ENCODE results near the gene ZNHIT2.

Gene ZNHIT2

DNA sequence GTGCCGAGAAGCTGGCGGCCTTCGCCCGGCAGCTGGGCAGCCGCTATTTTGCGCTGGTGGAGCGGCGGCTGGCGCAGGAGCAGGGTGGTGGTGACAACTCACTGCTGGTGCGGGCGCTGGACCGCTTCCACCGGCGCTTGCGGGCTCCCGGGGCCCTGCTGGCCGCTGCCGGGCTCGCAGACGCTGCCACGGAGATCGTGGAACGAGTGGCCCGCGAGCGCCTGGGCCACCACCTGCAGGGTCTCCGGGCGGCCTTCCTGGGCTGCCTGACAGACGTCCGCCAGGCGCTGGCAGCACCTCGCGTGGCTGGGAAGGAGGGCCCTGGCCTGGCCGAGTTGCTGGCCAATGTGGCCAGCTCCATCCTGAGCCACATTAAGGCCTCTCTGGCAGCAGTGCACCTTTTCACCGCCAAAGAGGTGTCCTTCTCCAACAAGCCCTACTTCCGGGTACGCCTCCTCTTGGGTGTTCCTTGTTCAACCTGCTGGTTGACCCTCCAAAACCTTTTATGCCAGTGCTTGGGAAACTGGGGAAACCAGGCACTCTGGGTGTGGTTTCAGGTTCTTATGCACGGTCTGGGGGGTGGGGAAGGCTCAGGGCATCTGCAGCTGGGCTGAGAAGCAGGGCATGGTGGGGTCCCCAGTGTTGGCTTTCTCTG lies 8.9 kb downstream of the ZNHIT2 start:
- Histone ChIP-seq H3K4me3 (no peak overlapping the region), H3K27ac (no peak overlapping the region)
- TF ChIP-seq, protein P1, sequence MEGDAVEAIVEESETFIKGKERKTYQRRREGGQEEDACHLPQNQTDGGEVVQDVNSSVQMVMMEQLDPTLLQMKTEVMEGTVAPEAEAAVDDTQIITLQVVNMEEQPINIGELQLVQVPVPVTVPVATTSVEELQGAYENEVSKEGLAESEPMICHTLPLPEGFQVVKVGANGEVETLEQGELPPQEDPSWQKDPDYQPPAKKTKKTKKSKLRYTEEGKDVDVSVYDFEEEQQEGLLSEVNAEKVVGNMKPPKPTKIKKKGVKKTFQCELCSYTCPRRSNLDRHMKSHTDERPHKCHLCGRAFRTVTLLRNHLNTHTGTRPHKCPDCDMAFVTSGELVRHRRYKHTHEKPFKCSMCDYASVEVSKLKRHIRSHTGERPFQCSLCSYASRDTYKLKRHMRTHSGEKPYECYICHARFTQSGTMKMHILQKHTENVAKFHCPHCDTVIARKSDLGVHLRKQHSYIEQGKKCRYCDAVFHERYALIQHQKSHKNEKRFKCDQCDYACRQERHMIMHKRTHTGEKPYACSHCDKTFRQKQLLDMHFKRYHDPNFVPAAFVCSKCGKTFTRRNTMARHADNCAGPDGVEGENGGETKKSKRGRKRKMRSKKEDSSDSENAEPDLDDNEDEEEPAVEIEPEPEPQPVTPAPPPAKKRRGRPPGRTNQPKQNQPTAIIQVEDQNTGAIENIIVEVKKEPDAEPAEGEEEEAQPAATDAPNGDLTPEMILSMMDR (IDR thresholded peaks at IDR 0.05): no peak
- DNase-seq (ENCODE audit: low spot score): no peak

DNA sequence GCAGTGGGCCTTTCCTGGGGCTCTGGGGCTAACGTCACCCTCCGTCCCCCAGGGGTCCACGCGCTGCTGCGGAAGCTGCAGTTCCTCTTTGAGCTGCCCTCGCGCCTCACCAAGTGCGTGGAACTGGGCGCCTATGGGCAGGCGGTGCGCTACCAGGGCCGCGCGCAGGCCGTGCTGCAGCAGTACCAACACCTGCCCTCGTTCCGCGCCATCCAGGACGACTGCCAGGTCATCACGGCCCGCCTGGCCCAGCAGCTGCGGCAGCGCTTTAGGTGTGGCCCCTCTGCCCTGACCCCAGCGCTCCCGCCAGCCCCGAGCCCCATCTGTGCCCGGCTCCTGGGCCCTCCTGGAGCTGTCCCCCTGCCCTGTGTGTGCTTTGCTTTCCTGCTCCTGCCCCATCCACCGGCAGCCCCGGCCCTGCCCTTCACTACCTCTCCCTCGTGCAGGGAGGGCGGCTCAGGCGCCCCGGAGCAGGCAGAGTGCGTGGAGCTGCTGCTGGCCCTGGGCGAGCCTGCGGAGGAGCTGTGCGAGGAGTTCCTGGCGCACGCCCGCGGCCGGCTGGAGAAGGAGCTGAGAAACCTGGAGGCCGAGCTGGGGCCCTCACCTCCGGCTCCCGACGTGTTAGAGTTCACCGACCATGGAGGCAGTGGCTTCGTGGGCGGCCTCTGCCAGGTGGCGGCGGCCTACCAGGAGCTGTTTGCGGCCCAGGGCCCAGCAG lies 9.6 kb downstream of the ZNHIT2 start:
- no peak for DNase-seq (ENCODE audit: low spot score)
- Histone ChIP-seq H3K27ac (no peak overlapping the region), H3K4me3 (no peak overlapping the region)
- TF ChIP-seq, protein P1 (IDR thresholded peaks at IDR 0.05): no peak

- Histone ChIP-seq H3K4me3 (no peak overlapping the region), H3K27ac (no peak overlapping the region)
- TF ChIP-seq, protein P1 (IDR thresholded peaks at IDR 0.05): no peak
- no peak for DNase-seq (ENCODE audit: low spot score)
Measured at GRCh38 chr11:65107078-65107477, 10.4 kb downstream of the ZNHIT2 start.

- Histone ChIP-seq H3K4me3 (no peak overlapping the region), H3K27ac (no peak overlapping the region)
- no peak for DNase-seq (ENCODE audit: low spot score)
- TF ChIP-seq, protein P1 (IDR thresholded peaks at IDR 0.05): no peak
Measured at GRCh38 chr11:65104628-65105027, 12.9 kb downstream of the ZNHIT2 start.

DNA sequence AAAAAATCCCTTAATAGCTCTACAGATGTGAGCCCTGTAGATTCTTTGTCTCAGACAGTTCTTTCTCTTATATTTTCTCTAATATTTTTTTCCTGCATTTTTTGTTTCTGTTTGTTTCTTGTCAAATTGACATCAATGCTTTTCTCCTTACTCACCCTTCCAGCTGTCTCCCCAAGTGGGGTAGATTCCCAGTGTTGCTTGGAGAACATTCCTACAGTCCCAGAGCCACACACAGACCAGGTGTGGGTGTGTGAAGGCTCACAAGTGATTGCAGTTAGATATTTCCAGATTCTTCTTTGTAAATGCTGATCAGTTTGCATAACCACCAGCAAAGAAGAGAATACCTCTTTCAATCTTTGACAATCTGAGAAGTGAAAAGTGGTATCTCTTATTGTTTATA lies 14.0 kb downstream of the ZNHIT2 start:
- TF ChIP-seq, protein P1 (IDR thresholded peaks at IDR 0.05): no peak
- no peak overlapping the region for H3K27ac ChIP-seq
- DNase-seq (ENCODE audit: low spot score): no peak
- no peak overlapping the region for H3K4me3 ChIP-seq

DNA sequence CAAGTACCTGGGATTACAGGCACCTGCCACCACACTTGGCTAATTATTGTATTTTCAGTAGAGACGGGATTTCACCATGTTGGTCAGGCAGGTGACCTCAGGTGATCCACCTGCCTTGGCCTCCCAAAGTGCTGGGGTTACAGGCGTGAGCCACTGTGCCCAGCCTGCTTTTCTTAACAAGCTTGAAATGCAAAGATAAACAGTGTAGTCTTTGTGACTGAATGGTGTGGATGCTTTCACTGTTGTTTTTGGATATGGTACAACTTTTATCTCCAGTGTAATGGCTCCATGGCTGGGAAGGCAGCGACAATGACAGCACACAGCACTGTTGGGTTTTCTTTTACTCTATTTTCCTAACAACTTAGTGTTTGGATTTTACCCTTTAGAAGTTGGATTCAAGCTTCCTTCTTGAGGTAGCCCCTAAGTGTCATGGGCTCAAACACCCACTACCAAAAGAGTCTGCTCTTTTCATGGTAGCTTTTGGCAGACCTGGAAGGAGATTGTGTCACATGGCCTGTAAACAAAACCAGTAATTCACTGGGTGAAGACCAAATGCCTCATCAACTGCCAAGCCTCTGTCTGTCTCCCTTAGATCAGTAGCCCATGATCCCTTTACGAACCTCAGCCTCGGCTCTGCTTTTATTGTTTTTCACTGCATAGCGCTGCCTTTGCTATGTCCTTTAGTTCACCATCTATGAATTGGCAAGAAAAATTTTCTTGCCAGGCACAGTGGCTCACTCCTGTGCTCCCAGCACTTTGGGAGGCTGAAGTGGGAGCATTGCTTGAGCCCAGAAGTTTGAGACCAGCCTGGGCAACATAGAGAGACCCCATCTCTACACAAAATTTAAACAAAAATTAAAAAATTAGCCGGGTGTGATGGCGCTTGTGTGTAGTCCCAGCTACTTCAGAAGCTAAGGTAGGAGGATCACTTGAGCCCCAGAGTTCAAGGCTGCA lies 15.1 kb downstream of the ZNHIT2 start:
- Histone ChIP-seq H3K4me3 (no peak overlapping the region), H3K27ac (peak overlapping the region in 1 of 2 donors; percentile 58)
- TF ChIP-seq, protein P1 (IDR thresholded peaks at IDR 0.05): no peak
- no peak for DNase-seq (ENCODE audit: low spot score)

All from coronary artery (tissue), 2 donors.